GM12864 (cell line): ENCODE results near the gene IRF2.

Experiments used
- DNase-seq: peaks from one replicate; pipeline ENCODE4 v3.0.0-alpha.2; 2011; ENCODE audit warnings: low read depth
- H3K4me3 ChIP-seq: 2 replicates; pipeline ENCODE4 v1.5.1; 2011; ENCODE audit warnings: mild to moderate bottlenecking, low read depth, low read length, control low read depth
- TF ChIP-seq, protein P1 (sequence below): IDR thresholded peaks from 2 replicates; pipeline ENCODE4 v1.5.1; 2011; ENCODE audit warnings: low read depth, mild to moderate bottlenecking, moderate library complexity, low read length, control low read depth, inconsistent platforms; ENCODE audit errors: missing control alignments

The IRF2 gene

DNA sequence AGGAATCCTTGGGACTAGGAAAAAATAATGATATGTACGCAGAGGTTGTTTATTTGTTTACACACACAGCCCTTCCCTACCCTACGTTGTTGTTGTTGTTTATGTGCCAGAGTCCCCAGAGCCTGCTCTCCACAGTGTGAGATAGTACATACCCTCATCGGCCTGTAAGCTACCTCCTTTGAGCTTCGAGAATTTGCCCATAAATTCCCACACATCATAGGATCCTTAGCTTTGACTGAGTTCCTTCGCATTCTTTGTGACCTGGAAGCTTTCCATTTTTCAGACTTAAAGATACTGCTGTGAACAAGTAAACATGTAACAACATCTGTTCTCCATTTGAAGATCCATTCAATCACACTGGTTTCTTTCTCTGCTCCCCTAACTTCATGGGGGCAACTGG is 114.5 kb downstream of the IRF2 start:
- DNase-seq = no peak
- TF ChIP-seq, protein P1, sequence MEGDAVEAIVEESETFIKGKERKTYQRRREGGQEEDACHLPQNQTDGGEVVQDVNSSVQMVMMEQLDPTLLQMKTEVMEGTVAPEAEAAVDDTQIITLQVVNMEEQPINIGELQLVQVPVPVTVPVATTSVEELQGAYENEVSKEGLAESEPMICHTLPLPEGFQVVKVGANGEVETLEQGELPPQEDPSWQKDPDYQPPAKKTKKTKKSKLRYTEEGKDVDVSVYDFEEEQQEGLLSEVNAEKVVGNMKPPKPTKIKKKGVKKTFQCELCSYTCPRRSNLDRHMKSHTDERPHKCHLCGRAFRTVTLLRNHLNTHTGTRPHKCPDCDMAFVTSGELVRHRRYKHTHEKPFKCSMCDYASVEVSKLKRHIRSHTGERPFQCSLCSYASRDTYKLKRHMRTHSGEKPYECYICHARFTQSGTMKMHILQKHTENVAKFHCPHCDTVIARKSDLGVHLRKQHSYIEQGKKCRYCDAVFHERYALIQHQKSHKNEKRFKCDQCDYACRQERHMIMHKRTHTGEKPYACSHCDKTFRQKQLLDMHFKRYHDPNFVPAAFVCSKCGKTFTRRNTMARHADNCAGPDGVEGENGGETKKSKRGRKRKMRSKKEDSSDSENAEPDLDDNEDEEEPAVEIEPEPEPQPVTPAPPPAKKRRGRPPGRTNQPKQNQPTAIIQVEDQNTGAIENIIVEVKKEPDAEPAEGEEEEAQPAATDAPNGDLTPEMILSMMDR = no peak
- H3K4me3 ChIP-seq = no peak overlapping the region

GRCh38 chr4:184358521-184359232 is 115.7 kb downstream of the IRF2 start:
- no peak overlapping the region for H3K4me3 ChIP-seq
- TF ChIP-seq, protein P1 = no peak
- DNase-seq = no peak

DNA sequence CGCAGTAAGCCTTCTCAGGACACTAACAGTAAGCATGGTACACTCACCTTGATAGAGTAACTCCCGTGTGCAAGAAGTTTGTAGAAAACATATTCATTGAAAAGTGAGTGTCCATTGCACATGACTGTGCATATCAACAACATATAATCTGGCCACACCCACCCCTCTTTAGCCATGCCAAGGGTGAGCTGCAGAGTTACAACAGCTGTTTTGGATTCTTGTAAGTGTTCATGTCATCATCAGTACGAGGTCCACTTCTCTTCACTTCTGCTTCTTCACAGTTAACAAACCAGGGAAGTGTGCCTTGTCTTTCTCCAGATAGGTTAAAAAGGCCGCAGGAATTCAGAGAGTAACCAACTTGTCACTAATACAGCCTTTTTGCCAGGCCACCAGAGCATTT is 116.6 kb downstream of the IRF2 start:
- DNase-seq = no peak
- H3K4me3 ChIP-seq = no peak overlapping the region
- TF ChIP-seq, protein P1 = no peak

DNA sequence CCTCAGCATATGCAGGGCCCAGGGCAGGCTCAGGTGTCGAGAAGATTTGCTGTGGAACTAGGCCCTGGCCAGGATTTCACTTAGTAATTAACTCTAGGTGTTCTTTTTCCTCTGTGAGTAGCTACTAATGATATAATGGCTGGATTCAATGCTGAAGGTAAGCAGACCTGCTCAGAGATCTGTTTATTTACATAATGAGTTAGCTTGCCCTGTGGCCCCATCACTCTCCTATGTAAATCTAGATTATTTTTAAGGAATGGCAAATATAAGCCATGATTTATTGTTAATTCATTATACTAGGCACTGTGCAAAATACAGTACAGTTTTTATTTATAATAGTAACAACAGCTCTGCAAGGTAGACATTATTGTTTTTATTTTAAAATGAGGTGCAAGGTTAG is 117.2 kb downstream of the IRF2 start:
- no peak for DNase-seq
- TF ChIP-seq, protein P1 = no peak
- H3K4me3 ChIP-seq = no peak overlapping the region

GRCh38 chr4:184356366-184356765 is 118.0 kb downstream of the IRF2 start:
- TF ChIP-seq, protein P1 = no peak
- no peak overlapping the region for H3K4me3 ChIP-seq
- no peak for DNase-seq

DNA sequence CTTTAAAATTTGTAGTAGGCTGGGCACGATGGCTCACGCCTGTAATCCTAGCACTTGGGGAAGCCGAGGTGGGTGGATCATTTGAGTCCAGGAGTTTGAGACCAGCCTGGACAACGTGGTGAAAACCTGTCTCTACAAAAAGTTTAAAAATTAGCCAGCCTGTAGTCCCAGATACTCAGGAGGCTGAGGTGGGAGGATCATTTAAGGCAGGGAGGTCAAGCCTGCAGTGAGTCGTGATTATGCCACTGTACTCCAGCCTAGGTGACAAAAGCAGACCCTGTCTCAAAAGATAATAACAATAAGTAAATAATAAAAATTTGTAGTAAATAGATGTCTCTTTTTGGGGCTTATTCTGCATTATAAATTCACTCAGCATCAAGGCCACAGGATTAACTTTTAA is 118.5 kb downstream of the IRF2 start:
- no peak overlapping the region for H3K4me3 ChIP-seq
- TF ChIP-seq, protein P1 = no peak
- DNase-seq = no peak

DNA sequence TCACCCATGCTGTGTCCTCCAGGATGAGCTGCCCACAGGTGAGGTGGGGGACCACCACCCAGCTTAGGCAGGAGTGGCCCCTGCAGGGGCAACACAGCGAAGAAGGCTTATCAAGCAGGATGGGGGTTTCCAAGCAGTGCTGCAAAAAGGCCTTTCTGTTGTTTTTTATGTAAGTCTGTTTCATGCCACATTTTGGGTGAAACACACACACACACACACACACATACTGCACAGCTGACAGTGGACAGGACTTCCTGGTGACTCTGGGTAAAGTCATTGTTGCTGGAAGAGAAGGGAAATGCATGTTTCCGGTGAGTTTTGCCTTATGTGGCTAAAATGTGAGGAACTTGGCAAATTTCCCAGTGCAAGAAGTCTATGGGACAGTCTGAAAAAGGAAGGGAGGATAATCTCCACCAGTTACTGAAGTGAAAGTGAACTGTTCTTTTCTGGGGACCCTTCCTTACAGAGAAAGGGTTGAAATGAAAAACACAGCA is 119.2 kb downstream of the IRF2 start:
- TF ChIP-seq, protein P1 = no peak
- H3K4me3 ChIP-seq = no peak overlapping the region; the same call in 1 of the 2 replicates
- peak; percentile 70 for DNase-seq
